ENCODE data around the gene CDK2AP2. TPM values are rescaled to one million over a fixed set of nuclear protein-coding genes. Genes with fewer than 3 reads are reported as not detected.
"Not testable (repeated sequence)": the region's sequence is repeated elsewhere in the genome, so short reads cannot be mapped to it uniquely, and the experiment has no call there.

CDK2AP2 gene
- total RNA-seq, 1 donor from 2014 or later, result 40.5 TPM

DNA sequence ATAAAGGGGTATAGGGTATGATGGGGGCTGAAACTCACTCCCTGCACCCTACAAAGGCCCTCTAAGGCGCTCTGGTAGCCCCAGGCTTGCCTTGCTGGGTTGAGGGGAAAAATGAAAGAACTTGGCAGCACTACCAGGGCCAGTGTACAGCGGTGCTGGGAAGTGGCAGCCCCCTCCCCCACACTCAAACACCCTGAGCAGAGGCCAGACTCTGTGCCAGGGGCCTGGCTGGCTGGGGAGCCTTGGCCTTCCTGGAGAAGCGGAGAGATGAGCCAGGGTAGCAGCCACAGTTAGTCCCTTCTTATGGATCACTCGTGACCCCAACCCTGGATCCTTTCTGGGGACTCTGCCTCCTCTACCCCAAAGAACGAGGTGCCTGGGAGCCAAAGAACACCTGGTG is 41.6 kb downstream of the CDK2AP2 start:
- DNase-seq (ENCODE audit: low spot score), result no peak

DNA sequence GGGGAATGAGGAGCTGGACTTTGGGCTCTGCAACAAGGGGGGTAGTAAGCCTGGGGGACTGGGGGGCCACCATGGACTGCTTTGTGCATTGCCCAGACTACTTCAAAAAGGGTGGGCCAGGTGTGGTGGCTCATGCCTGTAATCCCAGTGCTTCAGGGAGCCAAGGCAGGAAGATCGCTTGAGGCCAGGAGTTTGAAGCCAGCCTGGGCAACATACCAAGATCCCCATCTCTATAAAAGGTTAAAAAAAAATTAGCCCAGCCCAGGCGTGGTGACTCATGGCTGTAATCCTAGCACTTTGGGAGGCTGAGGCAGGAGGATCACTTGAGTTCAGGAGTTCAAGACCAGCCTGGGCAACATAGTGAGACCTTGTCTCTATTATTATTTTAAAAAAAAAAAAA is 42.4 kb downstream of the CDK2AP2 start:
- DNase-seq (ENCODE audit: low spot score), result not testable (repeated sequence)

DNA sequence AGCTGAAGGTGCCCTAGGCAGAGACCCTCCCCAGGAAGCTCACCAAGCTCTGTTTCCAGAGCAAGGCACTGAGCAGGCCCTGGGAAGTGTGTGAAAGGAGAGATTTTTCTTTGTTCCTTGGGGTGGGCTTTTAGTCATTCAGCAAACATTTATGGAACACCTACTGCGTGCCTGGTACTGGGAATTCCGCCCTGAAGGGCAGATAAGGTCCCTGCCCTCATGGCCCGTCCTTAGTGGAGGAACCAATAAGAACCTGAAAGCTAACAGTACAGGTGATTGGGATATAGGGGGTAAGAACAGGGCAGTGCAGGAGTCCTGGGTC is 42.8 kb downstream of the CDK2AP2 start:
- DNase-seq (ENCODE audit: low spot score), result no peak

DNA sequence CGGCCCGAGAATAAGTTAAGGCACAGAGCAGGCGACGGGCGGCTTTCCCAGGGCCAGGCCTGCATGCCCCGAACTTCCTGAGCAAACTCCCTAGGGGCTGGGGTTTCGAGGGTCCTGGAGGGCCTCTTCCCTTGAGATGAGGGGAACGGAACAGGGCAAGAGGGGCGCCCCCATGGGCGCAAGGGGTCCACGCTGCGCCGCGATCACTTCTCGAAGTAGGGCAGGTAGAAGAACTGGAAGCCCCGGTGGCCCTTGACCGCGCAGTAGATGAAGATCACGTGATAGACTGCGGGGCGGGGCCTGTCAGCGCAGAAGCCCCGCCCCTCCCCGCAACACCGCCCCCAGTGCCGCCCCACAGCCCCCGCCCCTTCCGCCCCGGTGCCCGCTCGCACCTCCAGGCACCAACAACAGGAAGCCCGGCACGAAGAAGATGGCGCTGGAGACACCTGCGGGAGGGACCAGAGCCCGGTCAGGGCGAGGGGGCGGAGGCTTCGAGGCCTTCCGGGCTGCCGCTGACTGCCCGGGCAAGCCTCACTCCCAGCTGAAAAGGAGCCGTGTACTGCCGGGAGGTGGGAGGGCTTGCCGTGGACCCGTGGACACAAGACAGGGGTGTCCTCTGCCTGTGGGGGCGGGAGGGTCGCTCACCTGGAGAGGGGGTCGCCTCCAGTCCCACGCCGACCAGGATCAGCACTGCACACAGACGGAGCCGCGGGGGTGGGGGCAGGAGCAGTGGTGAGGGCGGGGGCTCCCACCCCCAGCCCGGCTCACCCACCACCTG is 43.4 kb downstream of the CDK2AP2 start:
- DNase-seq (ENCODE audit: low spot score), result peak; percentile 92

DNA sequence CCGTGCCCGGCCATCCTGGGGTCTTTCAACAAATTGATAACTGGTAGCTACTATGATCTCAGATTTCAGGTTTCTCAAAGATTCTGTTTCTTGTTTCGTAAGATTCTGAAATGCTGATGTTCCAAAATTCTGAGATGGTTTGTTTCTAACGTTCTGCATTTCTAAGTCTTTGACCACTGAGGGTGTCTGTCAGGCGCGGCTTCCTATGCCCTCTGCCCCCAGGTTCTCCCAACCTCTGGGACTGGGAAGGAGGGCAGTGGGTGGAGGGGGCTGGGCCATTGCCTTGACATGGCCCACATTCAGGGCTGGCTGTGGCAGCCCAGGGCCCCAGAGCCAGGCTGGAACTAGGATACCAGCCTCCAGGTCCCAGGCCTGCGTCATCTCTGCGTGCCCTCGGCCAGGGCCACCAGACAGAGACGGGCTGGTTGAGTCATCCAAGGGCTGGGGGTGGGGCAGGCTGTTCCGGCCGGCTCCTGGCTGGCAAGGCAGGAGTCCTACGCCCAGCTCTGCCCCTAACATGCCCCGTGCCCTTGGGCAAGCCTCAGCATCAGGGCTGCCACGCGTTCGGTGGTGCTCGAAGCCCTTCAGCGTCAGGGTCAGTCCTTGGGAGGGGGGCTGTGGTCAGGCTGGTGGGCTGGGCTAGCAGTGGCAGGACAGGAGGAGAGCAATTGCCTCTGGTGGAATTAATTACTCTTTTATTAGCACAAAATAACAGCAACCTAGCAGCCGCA is 44.1 kb downstream of the CDK2AP2 start:
- DNase-seq (ENCODE audit: low spot score), result peak; percentile 86

DNA sequence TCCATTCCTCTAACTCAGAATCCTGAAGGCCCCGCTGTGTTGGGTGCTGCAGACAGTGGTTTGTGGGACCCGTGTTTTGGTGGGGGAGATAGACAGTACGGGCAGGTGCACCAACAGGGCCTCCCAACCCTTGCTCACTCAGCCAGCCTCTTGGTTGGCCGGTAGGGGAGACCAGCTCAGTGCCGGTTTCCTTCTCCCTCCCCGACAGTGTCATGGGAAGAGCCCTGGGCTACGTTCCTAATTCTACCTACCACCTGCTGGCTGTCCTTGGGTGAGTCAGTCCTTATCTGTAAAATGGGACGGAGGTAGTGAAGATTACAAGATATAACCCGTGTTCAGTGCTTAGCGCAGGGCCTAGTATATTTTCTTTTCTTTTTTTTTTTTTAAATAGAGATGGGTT is 44.8 kb downstream of the CDK2AP2 start:
- no peak for DNase-seq (ENCODE audit: low spot score)

DNA sequence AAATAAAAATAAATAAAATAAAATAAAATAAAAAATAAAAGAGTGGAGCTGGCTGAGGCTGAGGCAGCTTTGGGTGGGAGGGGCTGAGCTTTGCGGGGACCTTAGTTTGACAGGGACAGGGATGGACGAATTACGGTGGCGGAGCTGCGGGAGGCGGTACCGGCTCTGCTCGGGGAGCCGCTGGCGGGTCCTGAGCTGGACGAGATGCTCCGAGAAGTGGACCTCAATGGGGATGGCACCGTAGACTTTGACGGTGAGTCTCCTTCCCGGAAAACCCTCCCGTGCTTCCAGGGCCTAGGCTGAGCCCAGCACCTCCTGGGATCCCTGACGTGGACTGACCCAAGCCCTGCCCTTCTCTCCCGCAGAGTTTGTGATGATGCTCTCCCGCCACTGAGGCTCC is 49.7 kb downstream of the CDK2AP2 start:
- DNase-seq (ENCODE audit: low spot score), result no peak

DNA sequence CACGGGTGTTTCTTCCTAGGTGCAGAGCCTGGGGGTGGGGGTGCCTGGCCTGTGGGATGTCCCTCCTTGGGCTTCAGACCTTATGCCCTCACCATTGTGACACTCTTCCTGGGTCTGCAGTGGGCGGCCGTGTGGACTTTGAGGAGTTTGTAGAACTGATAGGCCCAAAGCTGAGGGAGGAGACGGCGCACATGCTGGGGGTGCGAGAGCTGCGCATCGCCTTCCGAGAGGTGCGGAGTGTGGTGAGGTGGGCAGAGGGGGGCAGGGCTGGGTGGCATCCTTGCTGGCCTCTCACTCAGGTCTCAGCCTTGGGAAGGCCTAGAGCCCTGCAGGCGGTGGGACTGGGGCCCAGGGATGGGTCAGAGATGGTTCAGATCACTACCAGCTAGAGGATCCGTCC is 50.5 kb downstream of the CDK2AP2 start:
- DNase-seq (ENCODE audit: low spot score), result no peak

Other genes starting within 250 kb of the CDK2AP2 start
- gene GRK2, start 241.7 kb downstream of the CDK2AP2 start, total RNA-seq, result 75.9 TPM
- gene ANKRD13D, start 218.9 kb downstream of the CDK2AP2 start, total RNA-seq, result 110 TPM
- 258 TPM for gene SSH3, start 204.6 kb downstream of the CDK2AP2 start, total RNA-seq
- 57.9 TPM for gene POLD4, start 154.6 kb downstream of the CDK2AP2 start, total RNA-seq
- 1.4 TPM for gene CLCF1, start 134.6 kb downstream of the CDK2AP2 start, total RNA-seq
- 26.1 TPM for gene RAD9A, start 116.2 kb downstream of the CDK2AP2 start, total RNA-seq
- 124 TPM for gene PPP1CA, start 106.3 kb downstream of the CDK2AP2 start, total RNA-seq
- gene TBC1D10C, start 104.1 kb downstream of the CDK2AP2 start, total RNA-seq, result 3.6 TPM
- gene CARNS1, start 92.5 kb downstream of the CDK2AP2 start, total RNA-seq, result 1.3 TPM
- gene RPS6KB2, start 79.7 kb downstream of the CDK2AP2 start, total RNA-seq, result 44.8 TPM
- gene PTPRCAP, start 70.5 kb downstream of the CDK2AP2 start, total RNA-seq, result 6.4 TPM
- gene CORO1B, start 64.7 kb downstream of the CDK2AP2 start, total RNA-seq, result 101 TPM
- gene GPR152, start 55.4 kb downstream of the CDK2AP2 start, total RNA-seq, result not detected
- gene CABP4, start 52.8 kb downstream of the CDK2AP2 start, total RNA-seq, result 2.8 TPM
- 134 TPM for gene TMEM134, start 38.9 kb downstream of the CDK2AP2 start, total RNA-seq
- gene AIP, start 25.1 kb downstream of the CDK2AP2 start, total RNA-seq, result 46.8 TPM
- gene PITPNM1, start 2.8 kb downstream of the CDK2AP2 start, total RNA-seq, result 41.2 TPM
- gene CABP2, start 15.3 kb upstream of the CDK2AP2 start, total RNA-seq, result not detected
- 771 TPM for gene GSTP1, start 75.7 kb upstream of the CDK2AP2 start, total RNA-seq
- 199 TPM for gene NDUFV1, start 98.8 kb upstream of the CDK2AP2 start, total RNA-seq
- gene NUDT8, start 121.8 kb upstream of the CDK2AP2 start, total RNA-seq, result 6.9 TPM
- not detected for gene TBX10, start 131.6 kb upstream of the CDK2AP2 start, total RNA-seq
- gene ACY3, start 142.6 kb upstream of the CDK2AP2 start, total RNA-seq, result 0.29 TPM
- gene ALDH3B2, start 166.5 kb upstream of the CDK2AP2 start, total RNA-seq, result 85.9 TPM